A673 (cell line): ENCODE data around the gene CAND1. TPM values are rescaled to one million over a fixed set of nuclear protein-coding genes. Genes with fewer than 3 reads are reported as not detected.

Experiments
- BruUV-seq: library from RNA; stranded (reverse); fragments of 400-500 nt; replicated peaks from 2 replicates; lab custom pipeline; 2021; lab: Mats Ljungman, UMichigan
- CTCF ChIA-PET: fragments of 300-600 bp; sonication (Branson Sonifier 250); formaldehyde crosslinking; loops from one replicate; lab custom pipeline; 2022; ENCODE audit warnings: antibody characterized with exemption; lab: Charles Lee
- POLR2A ChIA-PET: fragments of 300-600 bp; sonication (Branson Sonifier 250); formaldehyde crosslinking; loops from one replicate; lab custom pipeline; 2022; ENCODE audit warnings: antibody characterized with exemption; ENCODE audit not compliant: low non-redundant PET; lab: Charles Lee
- DNase-seq: peaks from one replicate; pipeline ENCODE4 v3.0.0-alpha.2; 2015; ENCODE audit warnings: low spot score
- H3K27ac ChIP-seq: fragments of 200-600 bp; sonication (generic); 2 replicates; pipeline ENCODE4 v1.5.1; 2016; ENCODE audit warnings: mixed run types, low read depth, mild to moderate bottlenecking, mixed read lengths, antibody characterized with exemption, low read length; ENCODE audit not compliant: poor library complexity, severe bottlenecking
- H3K27me3 ChIP-seq: fragments of 200-600 bp; sonication (generic); replicated peaks from 2 replicates; pipeline ENCODE4 v1.6.1; 2017; ENCODE audit warnings: mixed run types, low read depth, mild to moderate bottlenecking, mixed read lengths, antibody characterized with exemption, low read length; ENCODE audit not compliant: insufficient read depth, poor library complexity
- H3K36me3 ChIP-seq: fragments of 200-600 bp; sonication (generic); 2 replicates; pipeline ENCODE4 v1.6.1; 2016; ENCODE audit warnings: mixed run types, mild to moderate bottlenecking, mixed read lengths, antibody characterized with exemption, low read length; ENCODE audit not compliant: insufficient read depth, poor library complexity, severe bottlenecking
- H3K4me1 ChIP-seq: fragments of 200-600 bp; sonication (generic); 2 replicates; pipeline ENCODE4 v1.6.1; 2017; ENCODE audit warnings: mixed run types, mild to moderate bottlenecking, mixed read lengths, antibody characterized with exemption, low read length; ENCODE audit not compliant: insufficient read depth, poor library complexity, severe bottlenecking
- H3K4me3 ChIP-seq: fragments of 200-600 bp; sonication (generic); 2 replicates; pipeline ENCODE4 v1.5.1; 2016; ENCODE audit warnings: low read depth, mixed run types, mild to moderate bottlenecking, mixed read lengths, low read length; ENCODE audit not compliant: poor library complexity, severe bottlenecking
- H3K9me3 ChIP-seq: fragments of 200-600 bp; sonication (generic); 2 replicates; pipeline ENCODE4 v1.6.1; 2016; ENCODE audit warnings: mixed run types, low read depth, mild to moderate bottlenecking, mixed read lengths, antibody characterized with exemption, low read length; ENCODE audit not compliant: poor library complexity, severe bottlenecking
- EZH2 ChIP-seq: fragments of 200-600 bp; sonication (generic); IDR thresholded peaks from 2 replicates; pipeline ENCODE4 v1.6.1; 2017; ENCODE audit warnings: borderline replicate concordance, low read depth, mild to moderate bottlenecking, mixed read lengths, antibody characterized with exemption, low read length; ENCODE audit not compliant: poor library complexity, severe bottlenecking
- intact Hi-C: fragments of 100-400 bp; cut with micrococcal nuclease; formaldehyde crosslinking; loops from one replicate; pipeline ENCODE4 v1.10.0; 2022; ENCODE audit not compliant: unreplicated experiment
- total RNA-seq: library from RNA; stranded (reverse); gene quantifications from 2 replicates; pipeline ENCODE4 v1.2.3, GENCODE V29; 2021
- TF ChIP-seq, protein P1 (sequence below): fragments of 300-800, 200-600 bp; sonication (generic); conservative IDR thresholded peaks from 2 replicates; pipeline ENCODE4 v1.5.1; 2017; ENCODE audit warnings: low read depth, mild to moderate bottlenecking, antibody characterized with exemption, low read length, moderate library complexity, mixed read lengths

CAND1 gene
- total RNA-seq, 1 experiment from 2014 or later, result 195 TPM

GRCh38 chr12:67223225-67223624, 45.9 kb upstream of the CAND1 start:
- no TSS peak for BruUV-seq
- no peaks in the 10 kb centered on the region for H3K36me3 ChIP-seq

DNA sequence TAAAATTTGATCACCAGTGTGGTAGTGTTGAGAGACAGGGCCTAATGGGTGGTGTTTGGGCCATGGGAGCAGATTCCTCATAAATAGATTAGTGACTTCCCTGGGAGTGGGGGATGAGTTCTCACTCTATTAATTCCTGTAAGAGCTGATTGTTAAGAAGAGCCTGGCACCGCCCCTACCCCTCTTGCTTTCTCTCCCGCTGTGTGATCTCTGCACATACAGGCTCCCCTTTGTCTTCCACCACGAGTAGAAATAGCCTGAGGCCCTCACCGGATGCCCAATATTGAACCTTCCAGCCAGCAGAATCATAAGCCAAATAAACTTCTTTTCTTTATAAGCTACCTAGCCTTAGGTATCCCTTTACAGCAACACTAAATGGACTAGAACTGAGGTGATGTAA, 31.9 kb upstream of the CAND1 start:
- Histone ChIP-seq H3K36me3 (no peaks in the 10 kb centered on the region), H3K9me3 (no peaks in the 10 kb centered on the region), H3K27me3 (peaks cover 7% of the 10 kb centered on the region), H3K27ac (no peak overlapping the region), H3K4me1 (no peaks in the 10 kb centered on the region), H3K4me3 (no peak overlapping the region)
- ChIA-PET CTCF (no interaction called here), POLR2A (no interaction called here)
- intact Hi-C loops, result no loop called here
- peak; percentile 14 for DNase-seq
- no peak for TF ChIP-seq EZH2
- TF ChIP-seq, protein P1, sequence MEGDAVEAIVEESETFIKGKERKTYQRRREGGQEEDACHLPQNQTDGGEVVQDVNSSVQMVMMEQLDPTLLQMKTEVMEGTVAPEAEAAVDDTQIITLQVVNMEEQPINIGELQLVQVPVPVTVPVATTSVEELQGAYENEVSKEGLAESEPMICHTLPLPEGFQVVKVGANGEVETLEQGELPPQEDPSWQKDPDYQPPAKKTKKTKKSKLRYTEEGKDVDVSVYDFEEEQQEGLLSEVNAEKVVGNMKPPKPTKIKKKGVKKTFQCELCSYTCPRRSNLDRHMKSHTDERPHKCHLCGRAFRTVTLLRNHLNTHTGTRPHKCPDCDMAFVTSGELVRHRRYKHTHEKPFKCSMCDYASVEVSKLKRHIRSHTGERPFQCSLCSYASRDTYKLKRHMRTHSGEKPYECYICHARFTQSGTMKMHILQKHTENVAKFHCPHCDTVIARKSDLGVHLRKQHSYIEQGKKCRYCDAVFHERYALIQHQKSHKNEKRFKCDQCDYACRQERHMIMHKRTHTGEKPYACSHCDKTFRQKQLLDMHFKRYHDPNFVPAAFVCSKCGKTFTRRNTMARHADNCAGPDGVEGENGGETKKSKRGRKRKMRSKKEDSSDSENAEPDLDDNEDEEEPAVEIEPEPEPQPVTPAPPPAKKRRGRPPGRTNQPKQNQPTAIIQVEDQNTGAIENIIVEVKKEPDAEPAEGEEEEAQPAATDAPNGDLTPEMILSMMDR, result no peak
- BruUV-seq, result no TSS peak

More at GRCh38 chr12:67223225-67223624, 45.9 kb upstream of the CAND1 start:
- TF ChIP-seq, protein P1, result no peak
- TF ChIP-seq EZH2, result no peak
- DNase-seq, result no peak
- peaks cover 6% of the 10 kb centered on the region for H3K27me3 ChIP-seq
- no peak overlapping the region for H3K27ac ChIP-seq
- no peaks in the 10 kb centered on the region for H3K9me3 ChIP-seq
- ChIA-PET CTCF (no interaction called here), POLR2A (no interaction called here)
- no peak overlapping the region for H3K4me3 ChIP-seq
- intact Hi-C loops, result loop anchor here (5.0 kb wide), 1 partner anchor 196 kb away; no protein-coding TSS in a partner anchor
- H3K4me1 ChIP-seq, result no peaks in the 10 kb centered on the region

GRCh38 chr12:67239061-67239460, 30.1 kb upstream of the CAND1 start:
- CTCF ChIA-PET, result interaction anchor here (0.6 kb wide), 1 partner anchor 1148 kb away, joined by 3 read pairs; no protein-coding TSS in a partner anchor
- H3K4me3 ChIP-seq, result no peak overlapping the region
- TF ChIP-seq, protein P1, result no peak
- no peak for TF ChIP-seq EZH2
- no peaks in the 10 kb centered on the region for H3K27me3 ChIP-seq
- intact Hi-C loops, result no loop called here
- H3K27ac ChIP-seq, result no peak overlapping the region
- BruUV-seq, result no TSS peak
- no peaks in the 10 kb centered on the region for H3K9me3 ChIP-seq
- POLR2A ChIA-PET, result interaction anchor here (0.5 kb wide), 1 partner anchor 23 kb away, joined by 5 read pairs; no protein-coding TSS in a partner anchor
- DNase-seq, result no peak
- no peaks in the 10 kb centered on the region for H3K36me3 ChIP-seq
- H3K4me1 ChIP-seq, result no peaks in the 10 kb centered on the region
